IMR-90 (cell line): ENCODE results near the gene LIX1. TPM values are rescaled to one million over a fixed set of nuclear protein-coding genes. Genes with fewer than 3 reads are reported as not detected.

Source experiments
- ATAC-seq: fragments of 200-7000 bp; cut with Tn5 transposase; 2 replicates; pipeline ENCODE4 v1.9.1; 2020; ENCODE audit warnings: low read depth, mild to moderate bottlenecking, moderate library complexity
- BruUV-seq: library from RNA; stranded (reverse); fragments of 400-500 nt; replicated peaks from 2 replicates; lab custom pipeline; 2021; lab: Mats Ljungman, UMichigan
- CTCF ChIA-PET: fragments of 300-600 bp; formaldehyde crosslinking; extraction: SDS; loops from one replicate; lab custom pipeline; 2021; ENCODE audit warnings: antibody characterized with exemption; lab: Yijun Ruan, JAX
- POLR2A ChIA-PET: fragments of 300-600 bp; sonication (Branson Sonifier 250); formaldehyde crosslinking; loops from one replicate; lab custom pipeline; 2022; ENCODE audit warnings: antibody characterized with exemption; ENCODE audit not compliant: unreplicated experiment; lab: Charles Lee
- DNase-seq: peaks from one replicate; pipeline ENCODE4 v3.0.0; 2013
- H2AFZ ChIP-seq: replicated peaks from 2 replicates; pipeline ENCODE3; 2013; ENCODE audit warnings: low read length, mild to moderate bottlenecking; ENCODE audit not compliant: poor library complexity
- H2AK5ac ChIP-seq: 2 replicates; pipeline ENCODE4 v1.6.1; 2013; ENCODE audit warnings: low read depth, low read length, inconsistent platforms
- H2AK9ac ChIP-seq: replicated peaks from 2 replicates; pipeline ENCODE3; 2013; ENCODE audit warnings: mild to moderate bottlenecking, low read depth, low read length, moderate library complexity; ENCODE audit not compliant: poor library complexity
- H2BK120ac ChIP-seq: 2 replicates; pipeline ENCODE4 v1.6.1; 2013; ENCODE audit warnings: low read depth, low read length, inconsistent platforms
- H2BK15ac ChIP-seq: 3 replicates; pipeline ENCODE4 v1.6.1; 2013; ENCODE audit warnings: low read depth, low read length, inconsistent platforms
- H2BK20ac ChIP-seq: 2 replicates; pipeline ENCODE4 v1.6.1; 2013; ENCODE audit warnings: low read depth, mild to moderate bottlenecking, inconsistent platforms, low read length, moderate library complexity
- H2BK5ac ChIP-seq: 2 replicates; pipeline ENCODE4 v1.6.1; 2013; ENCODE audit warnings: mild to moderate bottlenecking, low read depth, low read length, inconsistent platforms; ENCODE audit not compliant: poor library complexity, severe bottlenecking
- H3K14ac ChIP-seq: replicated peaks from 2 replicates; pipeline ENCODE4 v1.6.1; 2013; ENCODE audit warnings: low read depth, low read length, inconsistent platforms
- H3K18ac ChIP-seq: 2 replicates; pipeline ENCODE4 v1.6.1; 2013; ENCODE audit warnings: low read depth, low read length, control low read depth
- H3K23ac ChIP-seq: 2 replicates; pipeline ENCODE4 v1.6.1; 2013; ENCODE audit warnings: low read depth, low read length, inconsistent platforms
- H3K27ac ChIP-seq: 2 replicates; pipeline ENCODE4 v1.5.1; 2013; ENCODE audit warnings: mild to moderate bottlenecking, control low read depth, low read length; ENCODE audit not compliant: insufficient read depth
- H3K27me3 ChIP-seq: 2 replicates; pipeline ENCODE4 v1.6.1; 2013; ENCODE audit warnings: low read length; ENCODE audit not compliant: control insufficient read depth, insufficient read depth
- H3K36me3 ChIP-seq: 2 replicates; pipeline ENCODE4 v1.6.1; 2013; ENCODE audit warnings: low read length, mixed read lengths; ENCODE audit not compliant: control insufficient read depth, insufficient read depth
- H3K4ac ChIP-seq: 2 replicates; pipeline ENCODE4 v1.6.1; 2013; ENCODE audit warnings: low read depth, low read length, inconsistent platforms
- H3K4me1 ChIP-seq: 2 replicates; pipeline ENCODE4 v1.6.1; 2013; ENCODE audit warnings: low read length, mixed read lengths; ENCODE audit not compliant: control insufficient read depth, insufficient read depth
- H3K4me2 ChIP-seq: 2 replicates; pipeline ENCODE4 v1.6.1; 2013; ENCODE audit warnings: low read depth, mild to moderate bottlenecking, control low read depth, low read length, moderate library complexity
- H3K4me3 ChIP-seq: 2 replicates; pipeline ENCODE4 v1.5.1; 2013; ENCODE audit warnings: low read depth, mild to moderate bottlenecking, control low read depth, low read length, moderate library complexity; ENCODE audit not compliant: insufficient read depth
- H3K56ac ChIP-seq: 2 replicates; pipeline ENCODE4 v1.6.1; 2013; ENCODE audit warnings: low read length, inconsistent platforms; ENCODE audit not compliant: insufficient read depth; ENCODE audit errors: extremely low read depth
- H3K79me1 ChIP-seq, 2 experiments: 2 replicates each; pipeline ENCODE4 v1.6.1; 2013; ENCODE audit warnings: low read length in 2 of 2, inconsistent platforms in 1 of 2, low read depth in 1 of 2
- H3K9ac ChIP-seq: 2 replicates; pipeline ENCODE4 v1.6.1; 2013; ENCODE audit warnings: low read depth, low read length, control low read depth
- H3K9me1 ChIP-seq: 2 replicates; pipeline ENCODE4 v1.6.1; 2013; ENCODE audit warnings: low read length, inconsistent platforms; ENCODE audit not compliant: insufficient read depth
- H3K9me3 ChIP-seq: 2 replicates; pipeline ENCODE4 v1.6.1; 2013; ENCODE audit warnings: low read length; ENCODE audit not compliant: control insufficient read depth, insufficient read depth
- H4K20me1 ChIP-seq: 2 replicates; pipeline ENCODE4 v1.6.1; 2013; ENCODE audit warnings: low read length, inconsistent platforms; ENCODE audit not compliant: insufficient read depth
- H4K5ac ChIP-seq: 2 replicates; pipeline ENCODE4 v1.6.1; 2013; ENCODE audit warnings: mild to moderate bottlenecking, low read depth, low read length, control low read depth
- H4K8ac ChIP-seq, 2 experiments: 2 replicates each; pipeline ENCODE4 v1.6.1; 2013; ENCODE audit warnings: low read depth in 2 of 2, low read length in 2 of 2, control low read depth in 1 of 2, inconsistent platforms in 1 of 2
- H4K91ac ChIP-seq: 2 replicates; pipeline ENCODE4 v1.6.1; 2013; ENCODE audit warnings: low read depth, low read length, inconsistent platforms; ENCODE audit not compliant: insufficient read depth
- BHLHE40 ChIP-seq: fragments of 150-350 bp; IDR thresholded peaks from 2 replicates; pipeline ENCODE4 v1.6.1; 2016; ENCODE audit warnings: mild to moderate bottlenecking, low read depth, low read length
- CEBPB ChIP-seq: IDR thresholded peaks from 2 replicates; pipeline ENCODE4 v1.6.1; 2012; ENCODE audit warnings: low read depth, low read length, improper control_type of control experiment
- CHD1 ChIP-seq: IDR thresholded peaks from 2 replicates; pipeline ENCODE4 v1.6.1; 2012; ENCODE audit warnings: low read depth, low read length, improper control_type of control experiment
- FOS ChIP-seq: fragments of 150-350 bp; IDR thresholded peaks from 2 replicates; pipeline ENCODE4 v1.6.1; 2016; ENCODE audit warnings: low read depth, low read length
- MAFK ChIP-seq: IDR thresholded peaks from 2 replicates; pipeline ENCODE4 v1.6.1; 2012; ENCODE audit warnings: low read depth, low read length, improper control_type of control experiment
- MAZ ChIP-seq: IDR thresholded peaks from 2 replicates; pipeline ENCODE4 v1.6.1; 2012; ENCODE audit warnings: low read depth, mild to moderate bottlenecking, low read length, improper control_type of control experiment, moderate library complexity, borderline replicate concordance
- MXI1 ChIP-seq: IDR thresholded peaks from 2 replicates; pipeline ENCODE4 v1.6.1; 2012; ENCODE audit warnings: low read depth, mild to moderate bottlenecking, low read length, moderate library complexity, borderline replicate concordance
- POLR2A ChIP-seq: IDR thresholded peaks from 2 replicates; pipeline ENCODE4 v1.6.1; 2012; ENCODE audit warnings: mild to moderate bottlenecking, low read depth, low read length
- RAD21 ChIP-seq: IDR thresholded peaks from 2 replicates; pipeline ENCODE4 v1.6.1; 2012; ENCODE audit warnings: low read length, improper control_type of control experiment
- RCOR1 ChIP-seq: IDR thresholded peaks from 2 replicates; pipeline ENCODE4 v1.6.1; 2012; ENCODE audit warnings: mild to moderate bottlenecking, low read length, improper control_type of control experiment; ENCODE audit not compliant: insufficient replicate concordance
- RFX5 ChIP-seq: IDR thresholded peaks from 2 replicates; pipeline ENCODE4 v1.8.0; 2012; ENCODE audit warnings: low read depth, mild to moderate bottlenecking, low read length, moderate library complexity
- WGBS, 2 experiments: methylation state at CpG; one replicate each; pipeline versions ENCODE4 v1.1.5 to v1.1.7; 2013; ENCODE audit warnings: missing lambda C conversion rate in 2 of 2; ENCODE audit not compliant: insufficient read length in 1 of 2; ENCODE audit errors: extremely low coverage in 2 of 2; 5-methylcytosine and 5-hydroxymethylcytosine counted together
- dilution Hi-C: fragments of 300-500 bp; cut with HindIII; formaldehyde crosslinking; loops from one replicate; pipeline ENCODE4 v1.14.3; 2018; ENCODE audit warnings: low sequenced_read_pairs; ENCODE audit not compliant: unreplicated experiment
- in situ Hi-C: fragments of 300-500 bp; cut with MboI; formaldehyde crosslinking; loops from 3 replicates; pipeline ENCODE4 v1.14.3; 2019; ENCODE audit warnings: low sequenced_read_pairs, inconsistent platforms, mixed read lengths
- intact Hi-C: fragments of 100-400 bp; cut with micrococcal nuclease; formaldehyde crosslinking; loops from 2 replicates; pipeline ENCODE4 v1.10.0; 2022
- polyA plus RNA-seq, 3 experiments: library from polyadenylated mRNA; depleted of rRNA; stranded (reverse); fragments of >200 nt; gene quantifications; 2 replicates each; pipeline ENCODE4 v1.2.3, GENCODE V29; 2012; ENCODE audit warnings: low replicate concordance in 1 of 3
- total RNA-seq: library from RNA; depleted of rRNA; stranded (reverse); fragments of >200 nt; gene quantifications from 2 replicates; pipeline ENCODE4 v1.2.3, GENCODE V29; 2012
- TF ChIP-seq, protein P1 (sequence below): conservative IDR thresholded peaks from 2 replicates; pipeline ENCODE4 v1.5.1; 2012; ENCODE audit warnings: mild to moderate bottlenecking, low read depth, low read length, improper control_type of control experiment
- TF ChIP-seq, protein P2 (sequence below): fragments of 150-350 bp; IDR thresholded peaks from 2 replicates; pipeline ENCODE4 v1.6.1; 2016; ENCODE audit warnings: low read depth, mild to moderate bottlenecking, low read length, moderate library complexity, borderline replicate concordance

LIX1 gene
- total and polyA plus RNA-seq, 2 of the 4 experiments (the other 2 are of a cell fraction), result not detected

DNA sequence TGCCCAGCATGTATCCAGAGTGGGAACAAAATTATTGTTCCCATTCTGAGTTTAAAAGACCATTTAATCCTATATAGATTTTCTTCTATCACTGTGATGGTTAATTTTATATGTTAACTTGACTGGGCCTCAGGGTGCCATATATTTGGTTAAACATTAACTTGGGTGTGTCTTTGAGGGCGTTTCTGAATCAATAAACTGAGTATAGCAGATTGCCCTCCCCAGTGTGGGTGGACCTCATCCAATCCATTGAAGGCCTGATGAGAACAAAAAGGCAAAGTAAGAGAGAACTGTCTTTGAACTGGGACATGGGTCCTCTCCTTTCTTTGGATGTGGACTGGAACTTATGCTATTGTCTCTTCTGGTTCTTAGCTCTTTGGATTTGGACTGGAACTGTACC, 23.3 kb upstream of the LIX1 start:
- no peak overlapping the region for H2BK15ac ChIP-seq
- H4K5ac ChIP-seq, result no peak overlapping the region
- H2AK5ac ChIP-seq, result no peak overlapping the region
- H3K4me2 ChIP-seq, result no peak overlapping the region
- 50% methylated on average over 1 of the region's 1 CpG; no CpG with 5 or more reads in 1 of the 2 experiments for WGBS, 2 experiments
- TF ChIP-seq, protein P1, sequence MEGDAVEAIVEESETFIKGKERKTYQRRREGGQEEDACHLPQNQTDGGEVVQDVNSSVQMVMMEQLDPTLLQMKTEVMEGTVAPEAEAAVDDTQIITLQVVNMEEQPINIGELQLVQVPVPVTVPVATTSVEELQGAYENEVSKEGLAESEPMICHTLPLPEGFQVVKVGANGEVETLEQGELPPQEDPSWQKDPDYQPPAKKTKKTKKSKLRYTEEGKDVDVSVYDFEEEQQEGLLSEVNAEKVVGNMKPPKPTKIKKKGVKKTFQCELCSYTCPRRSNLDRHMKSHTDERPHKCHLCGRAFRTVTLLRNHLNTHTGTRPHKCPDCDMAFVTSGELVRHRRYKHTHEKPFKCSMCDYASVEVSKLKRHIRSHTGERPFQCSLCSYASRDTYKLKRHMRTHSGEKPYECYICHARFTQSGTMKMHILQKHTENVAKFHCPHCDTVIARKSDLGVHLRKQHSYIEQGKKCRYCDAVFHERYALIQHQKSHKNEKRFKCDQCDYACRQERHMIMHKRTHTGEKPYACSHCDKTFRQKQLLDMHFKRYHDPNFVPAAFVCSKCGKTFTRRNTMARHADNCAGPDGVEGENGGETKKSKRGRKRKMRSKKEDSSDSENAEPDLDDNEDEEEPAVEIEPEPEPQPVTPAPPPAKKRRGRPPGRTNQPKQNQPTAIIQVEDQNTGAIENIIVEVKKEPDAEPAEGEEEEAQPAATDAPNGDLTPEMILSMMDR, result no peak
- TF ChIP-seq MAFK (no peak), BHLHE40 (no peak), POLR2A (no peak), RFX5 (no peak), CEBPB (no peak), MAZ (no peak), MXI1 (no peak), CHD1 (no peak), FOS (no peak), RAD21 (no peak), RCOR1 (no peak)
- TF ChIP-seq, protein P2, sequence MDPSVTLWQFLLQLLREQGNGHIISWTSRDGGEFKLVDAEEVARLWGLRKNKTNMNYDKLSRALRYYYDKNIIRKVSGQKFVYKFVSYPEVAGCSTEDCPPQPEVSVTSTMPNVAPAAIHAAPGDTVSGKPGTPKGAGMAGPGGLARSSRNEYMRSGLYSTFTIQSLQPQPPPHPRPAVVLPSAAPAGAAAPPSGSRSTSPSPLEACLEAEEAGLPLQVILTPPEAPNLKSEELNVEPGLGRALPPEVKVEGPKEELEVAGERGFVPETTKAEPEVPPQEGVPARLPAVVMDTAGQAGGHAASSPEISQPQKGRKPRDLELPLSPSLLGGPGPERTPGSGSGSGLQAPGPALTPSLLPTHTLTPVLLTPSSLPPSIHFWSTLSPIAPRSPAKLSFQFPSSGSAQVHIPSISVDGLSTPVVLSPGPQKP, result no peak
- peaks cover 0 to 3% of the 10 kb centered on the region in 2 experiments; a peak in 1 of 4 replicates for H3K79me1 ChIP-seq
- no peak overlapping the region for H2AFZ ChIP-seq
- peaks cover 13% of the 10 kb centered on the region for H3K36me3 ChIP-seq
- H3K9me1 ChIP-seq, result no peaks in the 10 kb centered on the region
- ChIA-PET POLR2A (interaction anchor here (0.5 kb wide), 1 partner anchor 397 kb away, joined by 4 read pairs; no protein-coding TSS in a partner anchor), CTCF (no interaction called here)
- intact Hi-C loops, result loop anchor here (5.0 kb wide), 1 partner anchor 1607 kb away; the partner anchor contains the start of gene RGMB
- no peak overlapping the region for H3K23ac ChIP-seq
- no peak overlapping the region for H2BK5ac ChIP-seq
- H2BK120ac ChIP-seq, result no peak overlapping the region
- BruUV-seq, result no TSS peak
- no peak for DNase-seq
- no peak overlapping the region for H3K14ac ChIP-seq
- no peak overlapping the region for H3K4me3 ChIP-seq
- no peak overlapping the region for H3K9ac ChIP-seq
- H3K27me3 ChIP-seq, result no peaks in the 10 kb centered on the region
- no peaks in the 10 kb centered on the region for H3K9me3 ChIP-seq
- H4K20me1 ChIP-seq, result no peaks in the 10 kb centered on the region
- no peak overlapping the region for H3K4ac ChIP-seq
- in situ Hi-C loops, result loop anchor here (25.0 kb wide), 1 partner anchor 553 kb away; no protein-coding TSS in a partner anchor
- no peak overlapping the region; a peak in 1 of 4 replicates for H4K8ac ChIP-seq
- no peak overlapping the region for H2AK9ac ChIP-seq
- no peak overlapping the region for H4K91ac ChIP-seq
- no peak overlapping the region for H3K27ac ChIP-seq
- no peak overlapping the region for H3K56ac ChIP-seq
- ATAC-seq, result no peak
- dilution Hi-C loops, result loop anchor here (25.0 kb wide), 2 partner anchors 278 to 378 kb away; partner anchors contain the start of gene ERAP2
- H3K4me1 ChIP-seq, result no peaks in the 10 kb centered on the region
- no peak overlapping the region for H3K18ac ChIP-seq
- no peak overlapping the region for H2BK20ac ChIP-seq
